ENCODE results near the gene KRTAP4-6.

DNA sequence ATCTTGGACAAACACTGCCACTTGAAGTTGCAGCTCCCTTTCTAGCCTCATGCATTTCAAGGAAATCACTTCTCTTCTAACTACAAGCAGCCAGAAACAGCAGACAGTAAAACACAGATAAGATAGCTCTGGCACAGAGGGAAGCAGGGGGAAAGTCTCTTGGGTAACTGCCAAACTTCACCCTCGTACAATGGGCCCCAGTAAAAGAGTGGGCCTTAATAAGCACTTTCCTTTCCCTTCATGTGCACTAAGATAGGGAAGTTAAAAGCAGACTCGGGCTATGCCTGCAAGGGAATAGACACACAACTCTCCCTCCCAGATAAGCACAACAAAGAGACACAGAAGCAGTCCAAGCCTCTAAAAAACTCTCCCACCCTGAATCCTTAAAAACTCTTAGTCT, 13.5 kb upstream of the KRTAP4-6 start:
- TF ChIP-seq, protein P1, sequence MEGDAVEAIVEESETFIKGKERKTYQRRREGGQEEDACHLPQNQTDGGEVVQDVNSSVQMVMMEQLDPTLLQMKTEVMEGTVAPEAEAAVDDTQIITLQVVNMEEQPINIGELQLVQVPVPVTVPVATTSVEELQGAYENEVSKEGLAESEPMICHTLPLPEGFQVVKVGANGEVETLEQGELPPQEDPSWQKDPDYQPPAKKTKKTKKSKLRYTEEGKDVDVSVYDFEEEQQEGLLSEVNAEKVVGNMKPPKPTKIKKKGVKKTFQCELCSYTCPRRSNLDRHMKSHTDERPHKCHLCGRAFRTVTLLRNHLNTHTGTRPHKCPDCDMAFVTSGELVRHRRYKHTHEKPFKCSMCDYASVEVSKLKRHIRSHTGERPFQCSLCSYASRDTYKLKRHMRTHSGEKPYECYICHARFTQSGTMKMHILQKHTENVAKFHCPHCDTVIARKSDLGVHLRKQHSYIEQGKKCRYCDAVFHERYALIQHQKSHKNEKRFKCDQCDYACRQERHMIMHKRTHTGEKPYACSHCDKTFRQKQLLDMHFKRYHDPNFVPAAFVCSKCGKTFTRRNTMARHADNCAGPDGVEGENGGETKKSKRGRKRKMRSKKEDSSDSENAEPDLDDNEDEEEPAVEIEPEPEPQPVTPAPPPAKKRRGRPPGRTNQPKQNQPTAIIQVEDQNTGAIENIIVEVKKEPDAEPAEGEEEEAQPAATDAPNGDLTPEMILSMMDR (IDR thresholded peaks at IDR 0.05; ENCODE audit: low read depth, low read length): no peak
- no peak for TF ChIP-seq EZH2phosphoT487 (IDR thresholded peaks at IDR 0.05; ENCODE audit: low read depth)
